OCI-LY7 (cell line): Measurements from ENCODE around the gene TPM4.

Experiments
- CTCF ChIP-seq: fragments of 200-600 bp; sonication (generic); conservative IDR thresholded peaks from 2 replicates; pipeline ENCODE4 v1.5.1; 2014; ENCODE audit warnings: mild to moderate bottlenecking, antibody characterized with exemption, low read length, moderate library complexity, mixed read lengths
- EZH2phosphoT487 ChIP-seq: fragments of 200-600 bp; sonication (generic); IDR thresholded peaks from 2 replicates; pipeline ENCODE4 v1.6.1; 2018; ENCODE audit warnings: low read depth, borderline replicate concordance, mild to moderate bottlenecking, mixed run types, antibody characterized with exemption, low read length, moderate library complexity, mixed read lengths

DNA sequence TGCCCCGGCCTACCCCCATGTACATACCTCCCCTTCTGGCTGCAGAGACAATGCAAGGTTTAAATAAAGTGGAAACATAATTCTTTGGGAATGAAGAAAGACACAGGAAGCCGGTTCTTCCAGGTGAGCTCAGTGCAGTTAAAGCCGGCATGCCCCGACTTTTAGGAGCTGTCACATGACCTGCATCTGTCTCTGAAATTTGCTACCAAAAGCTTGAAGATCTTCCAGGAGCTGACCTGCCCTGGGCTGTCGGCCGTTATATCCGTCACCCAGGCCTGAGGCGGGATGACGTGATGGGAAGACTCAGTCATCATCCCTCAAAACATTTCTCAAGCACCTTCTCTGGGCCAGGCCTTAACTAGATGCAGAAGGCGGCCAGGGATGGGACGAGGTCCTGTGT lies 45.7 kb downstream of the TPM4 start:
- TF ChIP-seq CTCF (no peak), EZH2phosphoT487 (no peak)
